GM18907 (cell line): ENCODE results near the gene UGT2B7.
"Not testable (repeated sequence)": the region's sequence is repeated elsewhere in the genome, so short reads cannot be mapped to it uniquely, and the experiment has no call there.

Experiments used
- ATAC-seq: cut with Tn5 transposase; IDR thresholded peaks from one replicate; pipeline ENCODE4 v1.9.1; 2021; ENCODE audit warnings: mild to moderate bottlenecking, moderate library complexity; ENCODE audit not compliant: unreplicated experiment

UGT2B7 gene

GRCh38 chr4:69078852-69079251 lies 17.4 kb upstream of the UGT2B7 start:
- ATAC-seq: no peak

GRCh38 chr4:69088473-69088872 lies 7.8 kb upstream of the UGT2B7 start:
- no peak for ATAC-seq

DNA sequence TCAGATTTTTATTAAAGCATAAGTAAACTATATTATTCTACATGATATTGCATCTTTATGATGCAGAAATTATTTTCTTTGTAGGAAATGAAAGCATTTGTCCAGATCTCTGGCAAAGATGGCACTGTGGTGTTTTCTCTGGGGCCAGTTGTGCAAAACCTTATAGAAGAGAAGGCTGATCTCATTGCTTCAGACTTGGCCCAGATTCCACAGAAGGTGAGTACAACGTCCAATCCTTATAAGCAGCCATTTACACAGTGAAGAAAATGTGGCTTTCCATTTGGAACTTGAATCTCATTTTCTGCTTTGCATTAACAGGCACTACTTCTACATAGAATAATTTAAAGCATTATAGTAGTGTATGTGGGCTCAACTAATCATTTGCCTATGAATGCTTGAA lies 6.9 kb upstream of the UGT2B7 start:
- ATAC-seq: no peak

DNA sequence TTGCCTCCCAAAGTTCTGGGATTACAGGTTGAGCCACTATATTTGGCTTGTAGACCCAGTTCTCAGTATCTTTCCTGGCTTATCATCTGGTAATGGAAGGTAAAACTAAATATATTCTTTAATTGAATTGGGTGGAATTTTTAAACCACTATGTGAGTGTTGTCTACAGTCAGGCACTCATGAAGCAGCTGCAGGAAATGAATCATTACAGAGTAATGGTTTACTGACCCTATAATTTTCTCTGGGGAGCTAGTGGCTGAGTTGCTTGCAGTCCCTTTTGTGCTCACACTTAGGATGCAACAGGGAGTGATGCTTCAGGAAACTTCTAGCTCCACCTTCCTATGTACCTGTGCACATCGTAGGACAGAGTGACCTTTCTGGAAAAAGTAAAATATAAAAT lies 4.1 kb upstream of the UGT2B7 start:
- no peak for ATAC-seq

DNA sequence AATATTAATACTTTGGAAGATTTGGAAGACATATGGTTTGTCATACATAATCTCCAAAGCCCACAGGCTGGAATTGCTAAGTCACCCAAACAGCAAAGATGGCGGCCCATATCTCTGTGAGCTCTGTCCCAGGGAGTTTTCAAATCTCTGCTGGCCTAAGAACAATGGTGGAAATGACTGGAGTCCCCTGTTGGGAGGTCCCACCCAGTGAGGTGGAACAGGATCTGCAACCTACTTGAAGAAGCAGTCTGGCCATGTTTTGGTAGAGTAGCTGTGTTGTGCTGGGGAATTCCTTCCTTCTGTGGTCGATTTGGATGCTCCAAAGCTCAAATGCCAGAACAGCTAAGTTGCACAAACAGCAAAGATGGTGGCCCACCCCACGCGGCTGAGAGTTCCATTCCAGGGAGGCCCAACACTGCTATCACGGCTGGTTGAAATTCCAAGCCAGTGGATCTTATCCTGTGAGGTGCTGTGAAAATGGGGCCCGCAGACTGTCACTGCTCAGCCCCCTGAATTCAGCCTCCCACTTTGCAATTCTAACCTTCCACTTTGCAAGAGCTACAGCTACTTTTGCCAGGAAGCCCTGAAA lies 3.2 kb upstream of the UGT2B7 start:
- no peak for ATAC-seq

- no peak for ATAC-seq
Measured at GRCh38 chr4:69093681-69094080, 2.6 kb upstream of the UGT2B7 start.

DNA sequence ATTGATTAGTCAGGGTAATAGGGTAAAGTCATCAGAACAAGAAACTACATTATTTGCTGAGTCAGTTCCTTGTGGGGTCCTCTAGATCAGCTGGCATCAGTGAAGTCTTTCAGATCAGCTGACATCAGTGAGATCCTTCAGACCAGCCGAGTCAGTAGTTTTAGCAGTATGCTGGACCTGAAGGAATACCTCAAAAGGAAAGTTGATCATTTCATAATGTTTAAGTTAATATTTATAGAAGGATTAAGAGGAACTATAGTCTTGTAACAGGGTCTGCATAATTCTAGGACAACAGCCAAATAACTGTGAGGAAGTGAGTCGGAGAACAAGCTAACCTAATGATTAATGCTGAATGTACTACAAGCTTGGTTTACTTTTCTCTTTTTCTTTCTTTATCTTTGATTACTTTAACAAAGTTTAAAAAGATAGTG lies 958 bp upstream of the UGT2B7 start:
- peak; percentile 56 for ATAC-seq

DNA sequence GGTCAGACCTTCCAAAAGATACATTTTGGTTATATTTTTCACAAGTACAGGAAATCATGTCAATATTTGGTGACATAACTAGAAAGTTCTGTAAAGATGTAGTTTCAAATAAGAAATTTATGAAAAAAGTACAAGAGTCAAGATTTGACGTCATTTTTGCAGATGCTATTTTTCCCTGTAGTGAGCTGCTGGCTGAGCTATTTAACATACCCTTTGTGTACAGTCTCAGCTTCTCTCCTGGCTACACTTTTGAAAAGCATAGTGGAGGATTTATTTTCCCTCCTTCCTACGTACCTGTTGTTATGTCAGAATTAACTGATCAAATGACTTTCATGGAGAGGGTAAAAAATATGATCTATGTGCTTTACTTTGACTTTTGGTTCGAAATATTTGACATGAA lies 536 bp downstream of the UGT2B7 start:
- ATAC-seq: no peak

- ATAC-seq: no peak
Measured at GRCh38 chr4:69098470-69098869, 2.2 kb downstream of the UGT2B7 start.

- no peak for ATAC-seq
Measured at GRCh38 chr4:69099910-69100309, 3.6 kb downstream of the UGT2B7 start.

DNA sequence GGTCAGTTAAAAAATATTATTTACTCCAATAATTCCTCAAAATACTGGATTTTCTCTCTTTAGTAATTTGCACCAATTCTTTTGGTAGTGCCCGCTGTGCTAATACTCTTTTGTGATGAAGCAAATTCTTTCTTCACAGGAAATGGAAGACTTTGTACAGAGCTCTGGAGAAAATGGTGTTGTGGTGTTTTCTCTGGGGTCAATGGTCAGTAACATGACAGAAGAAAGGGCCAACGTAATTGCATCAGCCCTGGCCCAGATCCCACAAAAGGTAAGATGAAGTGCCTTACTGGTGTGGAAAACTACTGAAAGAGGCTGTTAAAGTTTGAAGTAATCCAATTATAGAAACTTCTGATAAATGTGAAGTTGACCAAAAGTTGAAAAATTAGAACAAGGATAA lies 6.4 kb downstream of the UGT2B7 start:
- ATAC-seq: not testable (repeated sequence)

GRCh38 chr4:69104719-69105275 lies 8.5 kb downstream of the UGT2B7 start:
- ATAC-seq: no peak

DNA sequence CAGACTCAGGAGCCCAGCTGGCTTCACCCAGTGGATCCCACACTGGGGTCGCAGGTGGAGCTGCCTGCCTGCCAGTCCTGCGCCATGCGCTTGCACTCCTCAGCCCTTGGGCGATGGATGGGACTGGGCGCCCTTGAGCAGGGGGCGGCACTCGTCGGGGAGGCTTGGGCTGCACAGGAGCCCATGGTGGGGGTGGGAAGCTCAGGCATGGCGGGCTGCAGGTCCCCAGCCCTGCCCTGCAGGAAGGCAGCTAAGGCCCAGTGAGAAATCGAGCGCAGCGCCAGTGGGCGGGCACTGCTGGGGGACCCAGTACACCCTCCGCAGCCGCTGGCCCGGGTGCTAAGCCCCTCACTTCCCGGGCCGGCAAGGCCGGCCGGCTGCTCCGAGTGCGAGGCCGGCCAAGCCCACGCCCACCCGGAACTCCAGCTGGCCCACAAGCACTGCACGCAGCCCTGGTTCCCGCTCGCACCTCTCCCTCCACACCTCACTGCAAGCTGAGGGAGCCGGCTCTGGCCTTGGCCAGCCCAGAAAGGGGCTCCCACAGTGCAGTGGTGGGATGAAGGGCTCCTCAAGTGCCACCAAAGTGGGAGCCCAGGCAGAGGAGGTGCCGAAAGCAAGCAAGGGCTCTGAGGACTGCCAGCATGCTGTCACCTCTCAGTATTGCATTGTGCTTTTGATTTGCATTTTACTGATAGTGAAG lies 19.0 kb downstream of the UGT2B7 start:
- ATAC-seq: not testable (repeated sequence)

- ATAC-seq: no peak
Measured at GRCh38 chr4:69115851-69116213, 19.6 kb downstream of the UGT2B7 start.

- ATAC-seq: no peak
Measured at GRCh38 chr4:69116645-69117321, 20.5 kb downstream of the UGT2B7 start.

GRCh38 chr4:69120870-69121269 lies 24.6 kb downstream of the UGT2B7 start:
- no peak for ATAC-seq

DNA sequence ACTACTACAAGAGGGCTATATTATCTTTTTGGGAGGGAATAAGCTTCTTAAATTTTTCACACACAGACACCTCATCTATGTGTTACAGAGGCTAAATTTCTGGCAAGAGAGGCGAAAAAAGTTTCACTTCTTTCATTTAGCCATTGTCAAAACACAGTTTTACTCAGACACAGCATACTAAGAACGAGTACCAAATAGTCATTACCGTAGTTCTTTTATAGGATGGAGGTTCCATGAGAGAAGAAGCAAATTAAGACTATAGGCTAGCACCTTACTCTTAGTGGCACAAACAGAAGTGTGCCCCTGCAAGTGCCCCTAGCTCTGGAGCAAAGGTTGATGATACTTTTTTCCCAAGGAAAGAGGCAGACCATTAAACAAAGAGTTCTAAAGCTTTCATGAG lies 26.2 kb downstream of the UGT2B7 start:
- no peak for ATAC-seq

- ATAC-seq: no peak
Measured at GRCh38 chr4:69124941-69125340, 28.7 kb downstream of the UGT2B7 start.

DNA sequence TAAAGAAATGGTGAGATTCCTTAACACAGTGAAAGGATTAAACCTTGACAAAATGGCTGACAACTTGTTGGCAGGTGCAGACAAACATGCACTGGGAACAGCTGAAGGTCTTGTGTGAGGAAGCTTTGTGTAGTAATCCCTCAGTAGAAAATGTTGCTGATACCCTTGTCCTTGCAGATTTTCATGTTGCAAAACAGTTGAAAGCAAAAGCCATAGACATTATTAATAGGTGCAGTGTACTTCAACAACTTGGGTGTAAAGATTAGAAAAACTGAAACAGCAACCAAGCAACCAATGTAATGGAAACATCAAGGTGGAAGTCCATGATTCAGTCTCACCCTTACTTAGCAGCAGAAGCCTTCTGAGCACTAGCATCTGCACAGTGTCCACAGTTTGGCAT lies 29.8 kb downstream of the UGT2B7 start:
- ATAC-seq: no peak

DNA sequence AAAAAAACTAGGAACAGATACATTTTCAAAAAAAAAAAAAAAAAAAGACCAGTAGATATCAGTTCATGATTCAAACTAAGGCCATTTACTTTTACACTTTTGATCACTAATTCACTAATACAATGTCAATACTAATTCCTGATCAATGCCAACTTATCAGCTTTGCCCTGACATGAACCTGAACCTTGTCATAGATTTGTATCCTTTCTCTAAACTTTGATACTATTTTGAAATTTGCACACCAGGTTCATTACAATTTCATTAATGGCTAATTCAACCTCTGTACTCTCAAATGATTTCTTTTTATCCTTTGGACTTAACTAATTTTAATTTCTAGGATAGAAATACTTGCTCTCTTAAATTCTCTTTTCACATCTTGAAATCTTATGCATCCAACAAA lies 37.7 kb downstream of the UGT2B7 start:
- no peak for ATAC-seq

DNA sequence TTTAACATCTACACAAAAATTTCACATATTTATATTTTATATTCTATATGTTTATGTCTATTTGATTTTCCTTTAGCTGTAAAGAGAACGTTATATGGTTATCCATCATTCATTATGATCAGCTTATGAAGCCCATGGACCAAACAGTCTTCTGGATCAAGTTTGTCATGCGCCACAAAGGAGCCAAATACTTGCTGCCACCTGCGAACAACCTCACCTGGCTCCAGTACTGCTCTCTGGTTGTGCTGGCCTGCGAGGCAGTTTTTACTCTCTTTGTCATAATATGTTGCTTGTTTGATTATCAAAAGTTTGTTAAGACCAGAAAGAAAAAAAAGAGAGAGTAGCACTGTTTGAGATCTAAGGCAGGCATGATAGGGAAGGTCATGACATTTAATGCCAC lies 38.2 kb downstream of the UGT2B7 start:
- no peak for ATAC-seq

DNA sequence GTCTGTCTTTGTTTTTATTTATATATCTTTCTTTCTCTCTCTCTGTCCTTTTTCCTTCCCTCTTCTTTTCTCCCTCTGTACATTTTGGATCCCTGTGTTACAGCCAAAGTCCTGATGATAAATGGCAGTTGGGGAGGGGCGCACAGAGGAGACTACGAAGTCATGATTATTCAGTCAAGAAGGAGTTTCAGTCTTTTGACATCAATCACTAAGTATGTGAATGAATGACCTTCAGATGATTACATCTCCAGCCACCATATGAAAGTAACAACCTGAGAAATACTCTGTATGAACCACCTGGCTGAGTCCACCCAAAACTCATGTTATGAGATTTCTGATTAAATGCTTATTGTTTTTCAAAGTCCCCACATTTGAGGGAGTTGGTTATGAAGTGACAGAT lies 45.0 kb downstream of the UGT2B7 start:
- ATAC-seq: no peak
